Stimulated activated CD8-positive, alpha-beta memory T cell treated with anti-CD3 and anti-CD28 coated beads, Interleukin-7, amount 100 ng/mL, for 24 hours (primary cell): ENCODE measurements around the gene DDX23.
A peak's percentile ranks its signal among the peaks of the same experiment; 100 is the strongest.
"Not testable (repeated sequence)": the region's sequence is repeated elsewhere in the genome, so short reads cannot be mapped to it uniquely, and the experiment has no call there.

Source experiments
- DNase-seq: peaks from one replicate; pipeline ENCODE4 v3.0.0-alpha.2; 2020; ENCODE audit warnings: low read depth

Gene DDX23

DNA sequence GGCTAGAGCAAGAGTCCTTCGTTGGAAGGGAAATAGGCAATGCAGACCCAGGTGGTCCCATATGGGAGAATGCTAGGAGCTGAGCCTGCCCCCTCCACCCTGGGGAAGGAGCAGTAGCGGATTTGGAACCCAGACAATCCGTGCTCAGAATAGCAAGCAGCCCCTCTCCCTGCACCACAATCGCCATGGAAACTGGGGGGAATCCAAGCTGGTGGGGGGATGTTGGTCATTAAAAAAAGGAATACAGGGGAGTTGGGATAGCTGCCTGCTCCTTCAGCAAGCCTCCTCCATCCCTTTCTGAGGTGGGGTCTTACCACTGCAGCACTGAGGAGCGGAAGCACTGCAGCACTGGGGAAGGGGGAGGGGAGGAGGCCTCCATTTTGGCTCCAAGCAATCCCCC is 10.8 kb upstream of the DDX23 start:
- no peak for DNase-seq

DNA sequence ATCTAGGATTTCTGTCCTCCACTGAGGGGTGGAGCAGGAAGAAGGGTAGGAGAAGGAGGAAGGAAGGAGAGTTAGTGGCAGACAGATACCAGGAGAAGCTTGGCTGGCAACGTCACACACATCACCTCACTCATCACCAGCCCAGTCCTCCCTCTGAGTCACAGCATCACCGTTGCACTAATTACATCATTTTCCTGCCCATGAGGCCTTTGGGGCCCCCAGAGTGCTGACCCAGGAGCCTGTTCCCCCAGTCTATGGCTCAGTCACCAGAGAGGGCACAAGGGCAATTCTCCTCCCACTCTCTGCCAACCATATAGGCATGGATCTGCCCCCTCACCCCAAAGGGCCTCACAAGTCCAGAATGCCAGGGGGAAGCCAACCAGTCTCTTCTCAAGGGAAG is 9.1 kb upstream of the DDX23 start:
- DNase-seq = no peak

DNA sequence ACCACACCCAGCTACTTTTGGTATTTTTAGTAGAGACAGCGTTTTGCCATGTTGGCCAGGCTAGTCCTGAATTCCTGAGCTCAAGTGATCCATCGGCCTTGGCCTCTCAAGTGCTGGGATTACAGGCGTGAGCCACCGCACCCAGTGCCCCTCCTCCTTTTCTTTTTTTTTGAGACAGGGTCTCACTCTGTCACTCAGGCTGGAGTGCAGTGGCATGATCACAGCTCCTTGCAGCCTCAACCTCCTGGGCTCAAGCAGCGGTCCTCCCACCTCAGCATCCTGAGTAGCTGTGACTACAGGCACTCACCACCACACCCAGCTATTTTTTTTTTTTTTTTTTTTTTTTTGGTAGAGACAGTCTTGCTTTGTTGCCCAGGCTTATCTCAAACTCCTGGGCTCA is 8.3 kb upstream of the DDX23 start:
- DNase-seq = not testable (repeated sequence)

DNA sequence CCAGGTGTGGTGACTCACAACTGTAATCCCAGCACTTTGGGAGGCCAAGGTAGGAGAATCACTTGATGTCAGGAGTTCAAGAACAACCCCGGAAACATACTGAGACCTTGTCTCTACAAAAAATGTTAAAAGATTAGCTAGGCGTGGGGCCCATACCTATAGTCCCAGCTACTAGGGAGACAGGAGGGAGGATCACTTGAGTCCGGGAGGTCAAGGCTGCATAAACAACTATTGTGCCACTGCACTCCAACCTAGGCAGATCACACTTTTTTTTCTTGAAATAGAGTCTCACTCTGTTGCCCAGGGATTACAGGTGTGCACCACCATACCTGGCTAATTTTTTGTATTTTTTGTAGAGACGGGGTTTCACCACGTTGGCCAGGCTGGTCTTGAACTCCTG is 7.6 kb upstream of the DDX23 start:
- DNase-seq = no peak

DNA sequence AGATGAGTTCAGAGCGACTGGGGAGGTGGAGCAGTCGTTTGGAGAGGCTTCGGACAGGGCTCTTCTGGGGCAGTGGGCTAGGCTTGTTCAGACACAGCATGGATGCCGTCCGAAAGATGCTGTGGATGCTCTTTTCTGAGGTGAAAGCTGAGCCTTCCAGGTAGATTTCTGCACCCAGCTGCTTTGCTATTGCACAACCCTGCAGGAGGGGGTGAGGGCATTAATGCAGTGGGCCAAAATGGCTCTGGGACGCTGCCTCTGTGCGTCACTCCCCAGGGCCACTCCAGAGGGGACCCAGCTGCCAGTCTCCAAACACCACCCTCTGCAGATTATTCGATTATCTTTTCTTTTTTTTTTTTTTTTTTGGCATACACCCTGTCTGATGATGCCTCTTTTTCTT is 6.1 kb upstream of the DDX23 start:
- DNase-seq = no peak

DNA sequence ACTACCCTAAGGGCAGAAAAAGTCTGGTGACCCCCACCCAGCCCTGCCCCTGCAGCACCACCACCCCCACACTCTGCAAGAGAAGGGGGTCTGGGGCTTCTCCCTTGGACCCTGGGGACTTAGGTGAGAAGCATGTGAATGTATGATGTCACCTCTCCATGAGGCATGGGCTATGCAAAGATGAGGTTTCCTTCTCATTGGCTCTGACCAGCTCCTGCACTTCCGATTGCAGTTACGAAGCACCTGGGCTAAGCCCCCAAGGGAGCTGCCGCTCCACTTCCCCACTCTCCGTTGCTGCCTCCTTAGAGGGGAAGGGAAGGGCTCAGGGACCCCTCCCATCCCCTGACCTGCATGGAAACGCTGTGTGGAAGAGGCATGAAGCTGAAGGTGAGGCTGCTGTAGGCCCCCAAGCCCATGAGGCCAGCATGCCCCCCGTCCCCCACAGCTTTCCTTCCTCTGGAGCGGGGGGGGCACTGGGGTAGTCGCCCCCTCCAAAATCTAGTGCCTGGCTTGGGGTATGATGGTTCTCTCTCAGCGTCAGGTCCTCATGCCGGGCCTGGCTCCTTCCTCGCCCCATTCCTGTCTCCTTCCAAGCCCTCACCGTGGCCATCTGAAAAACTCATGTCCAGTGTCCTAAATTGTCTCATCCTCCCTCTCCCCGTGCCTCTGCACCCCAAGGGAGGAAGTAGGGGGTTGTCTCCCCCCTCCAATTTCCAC is 5.5 kb upstream of the DDX23 start:
- no peak for DNase-seq

DNA sequence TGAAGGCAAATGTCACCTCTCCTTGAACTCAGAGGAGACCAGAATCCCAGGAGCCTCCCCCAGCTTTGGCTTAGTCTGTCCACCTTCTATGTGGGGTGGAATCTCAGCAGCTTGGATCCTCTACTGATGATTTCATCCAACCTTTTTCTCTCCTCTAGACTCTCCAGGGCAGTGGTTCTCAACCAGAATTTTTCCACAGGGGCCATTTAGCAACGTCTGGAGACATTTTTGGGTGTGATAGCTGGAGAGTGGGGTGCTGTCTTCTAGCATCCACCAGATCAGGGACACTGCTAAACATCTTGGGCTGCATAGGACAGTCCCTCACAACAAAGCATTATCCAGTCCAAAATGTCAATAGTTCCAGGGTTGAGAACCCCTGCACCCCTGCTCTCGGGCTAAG is 4.4 kb upstream of the DDX23 start:
- DNase-seq = no peak

DNA sequence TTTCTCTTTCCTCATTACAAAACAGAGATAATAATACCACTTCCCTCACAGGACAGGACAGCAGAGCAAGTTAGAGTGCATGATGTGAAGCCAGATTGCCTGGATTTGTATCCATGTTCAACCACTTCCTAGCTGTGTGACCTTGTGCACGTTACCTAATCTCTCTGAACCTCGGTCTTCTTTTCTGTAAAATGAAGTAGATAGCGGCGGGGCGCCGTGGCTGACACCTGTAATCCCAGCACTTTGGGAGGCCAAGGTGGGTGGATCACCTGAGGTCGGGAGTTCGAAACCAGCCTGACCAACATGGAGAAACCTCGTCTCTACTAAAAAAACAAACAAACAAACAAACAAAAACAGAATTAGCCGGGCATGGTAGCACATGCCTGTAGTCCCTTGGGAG is 3.0 kb upstream of the DDX23 start:
- DNase-seq = not testable (repeated sequence)

DNA sequence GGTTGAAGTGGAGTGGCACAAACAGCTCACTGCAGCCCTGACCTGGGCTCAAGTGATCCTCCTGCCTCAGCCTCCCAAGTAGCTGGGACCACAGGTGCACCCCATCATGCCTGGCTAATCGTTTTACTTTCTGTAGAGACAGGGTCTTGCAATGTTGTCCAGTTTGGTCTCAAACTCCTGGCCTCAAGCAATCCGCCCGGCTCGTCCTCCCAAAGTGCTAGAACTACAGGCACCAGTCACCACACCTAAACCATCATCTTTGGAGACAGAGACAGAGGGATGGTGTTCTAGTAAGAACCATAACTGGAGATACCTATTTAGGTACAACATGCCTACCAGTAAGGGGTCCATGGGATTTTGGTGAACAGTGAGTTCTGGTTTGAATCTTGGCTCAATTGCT is 2.5 kb upstream of the DDX23 start:
- DNase-seq = no peak

DNA sequence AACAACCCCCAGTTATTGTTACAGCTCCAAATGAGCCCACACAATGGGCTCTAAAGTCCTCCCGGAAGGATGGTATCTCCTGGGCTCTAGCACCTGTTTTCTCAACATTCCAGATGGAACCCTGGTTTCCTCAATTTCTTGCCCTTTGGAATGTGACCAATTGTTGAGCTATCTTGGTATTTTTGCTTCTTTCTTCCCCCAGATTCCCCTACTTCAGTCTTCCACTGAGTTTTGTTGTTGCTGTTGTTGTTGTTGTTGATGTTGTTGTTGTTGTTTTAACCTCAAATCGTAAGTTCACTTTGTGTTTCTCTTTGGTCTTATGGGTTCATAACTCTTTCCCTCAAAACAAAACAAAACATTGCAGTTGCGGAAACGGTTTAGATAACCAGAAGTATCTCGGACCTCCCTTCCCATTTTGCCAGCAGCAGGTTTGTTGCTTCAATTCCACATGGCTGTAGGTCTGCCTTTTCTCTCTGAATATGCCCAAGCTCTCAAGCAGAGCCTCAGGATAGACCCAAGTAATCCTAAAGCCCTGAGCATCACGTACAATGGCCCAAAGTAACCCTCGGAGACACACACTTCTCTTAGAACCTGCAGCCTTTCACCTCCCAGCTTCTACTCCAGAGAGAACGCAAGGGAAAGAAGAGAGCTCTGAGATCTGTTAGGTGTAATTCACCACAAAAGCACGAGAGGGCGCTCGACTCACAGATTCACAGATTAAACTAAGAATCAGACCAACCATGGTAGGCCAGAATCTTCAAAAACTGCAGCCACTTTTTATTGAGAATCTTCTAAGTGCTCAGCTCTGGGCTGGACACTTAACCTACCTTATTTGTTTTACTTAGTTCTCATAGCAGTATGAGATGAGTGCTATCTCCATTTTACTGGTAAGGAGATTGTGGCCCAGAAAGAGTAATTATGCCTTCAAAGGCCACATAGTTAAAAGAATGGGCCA is 1.0 kb upstream of the DDX23 start:
- peak; percentile 77 for DNase-seq

DNA sequence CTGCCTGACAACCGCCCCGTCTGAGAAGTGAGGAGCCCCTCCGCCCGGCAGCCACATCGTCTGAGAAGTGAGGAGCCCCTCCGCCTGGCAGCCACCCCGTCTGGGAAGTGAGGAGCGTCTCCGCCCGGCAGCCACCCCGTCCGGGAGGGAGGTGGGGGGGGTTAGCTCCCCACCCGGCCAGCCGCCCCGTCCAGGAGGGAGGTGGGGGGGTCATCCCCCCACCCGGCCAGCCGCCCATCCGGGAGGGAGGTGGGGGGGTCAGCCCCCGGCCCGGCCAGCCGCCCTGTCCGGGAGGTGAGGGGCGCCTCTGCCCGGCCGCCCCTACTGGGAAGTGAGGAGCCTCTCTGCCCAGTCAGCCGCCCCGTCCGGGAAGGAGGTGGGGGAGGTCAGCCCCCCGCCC is 9.9 kb downstream of the DDX23 start:
- not testable (repeated sequence) for DNase-seq

DNA sequence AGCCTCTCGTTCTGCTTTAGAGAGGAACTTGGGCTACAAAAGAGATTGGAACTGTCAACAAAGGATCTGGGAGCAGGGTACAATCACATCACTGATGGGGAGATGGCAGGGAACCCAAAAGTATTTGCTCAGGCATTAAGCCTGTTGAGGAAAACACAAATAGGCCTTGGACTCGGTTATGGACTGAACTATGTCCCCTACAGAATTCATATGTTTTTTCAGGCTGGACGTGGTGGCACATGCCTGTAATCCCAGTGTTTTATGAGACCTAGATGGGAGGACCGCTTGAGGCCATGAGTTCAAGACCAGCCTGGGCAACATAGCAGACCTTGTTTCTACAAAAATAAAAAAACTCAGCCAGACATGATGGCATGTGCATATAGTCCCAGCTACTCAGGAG is 13.9 kb downstream of the DDX23 start:
- DNase-seq = no peak

DNA sequence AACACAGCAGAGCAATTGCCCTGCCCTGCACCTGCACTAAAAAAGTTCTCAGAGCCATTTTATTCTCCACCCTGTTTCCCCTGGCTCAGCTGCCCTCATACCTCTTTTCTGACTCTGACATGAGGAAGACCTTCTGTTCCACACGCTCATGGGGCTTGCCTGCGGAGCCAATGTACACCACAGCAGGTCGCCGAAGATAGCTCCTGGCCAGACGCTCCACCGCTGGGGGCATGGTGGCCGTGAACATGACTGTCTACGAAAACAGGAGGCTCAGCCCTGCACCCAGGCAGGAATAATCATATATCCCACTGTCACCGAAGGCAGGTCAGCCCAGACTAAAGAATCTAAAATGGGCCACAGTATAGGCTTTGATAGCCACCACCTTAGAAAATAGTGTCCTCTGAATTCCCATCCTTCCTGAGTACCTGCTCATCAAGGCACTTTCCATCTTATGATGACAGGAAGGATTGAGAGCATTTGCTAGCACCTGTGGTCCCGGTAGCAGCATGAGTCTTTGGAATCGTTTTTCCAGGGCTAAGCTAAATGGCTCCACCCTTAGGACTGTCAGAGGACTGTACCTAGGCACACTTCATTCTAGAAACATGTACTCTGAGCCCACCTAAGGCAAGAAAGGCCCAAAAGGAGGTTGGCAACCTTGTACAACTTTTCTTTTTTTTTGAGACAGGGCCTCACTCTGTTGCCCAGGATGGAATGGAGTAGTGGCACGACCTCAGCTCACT is 19.5 kb downstream of the DDX23 start:
- DNase-seq = no peak

DNA sequence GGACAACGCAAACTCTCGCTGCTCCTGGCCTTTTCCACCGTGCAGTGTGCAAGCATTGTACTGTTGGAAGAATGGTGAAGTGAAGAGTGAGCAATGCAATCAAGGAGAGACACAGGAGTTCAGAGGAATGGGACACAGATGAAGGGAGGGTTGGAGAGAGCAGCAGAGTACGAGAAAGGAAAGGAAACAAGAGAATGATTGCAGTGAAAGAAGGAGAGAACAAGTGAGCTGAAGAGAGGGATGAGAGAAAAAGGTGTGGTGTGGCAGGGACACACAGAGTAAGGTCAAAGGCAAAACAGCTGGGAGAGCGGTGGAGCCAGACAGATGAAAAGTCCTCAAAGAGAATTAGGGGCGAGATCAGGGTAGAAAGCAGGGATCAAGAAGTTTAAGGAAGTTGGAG is 20.7 kb downstream of the DDX23 start:
- DNase-seq = no peak

DNA sequence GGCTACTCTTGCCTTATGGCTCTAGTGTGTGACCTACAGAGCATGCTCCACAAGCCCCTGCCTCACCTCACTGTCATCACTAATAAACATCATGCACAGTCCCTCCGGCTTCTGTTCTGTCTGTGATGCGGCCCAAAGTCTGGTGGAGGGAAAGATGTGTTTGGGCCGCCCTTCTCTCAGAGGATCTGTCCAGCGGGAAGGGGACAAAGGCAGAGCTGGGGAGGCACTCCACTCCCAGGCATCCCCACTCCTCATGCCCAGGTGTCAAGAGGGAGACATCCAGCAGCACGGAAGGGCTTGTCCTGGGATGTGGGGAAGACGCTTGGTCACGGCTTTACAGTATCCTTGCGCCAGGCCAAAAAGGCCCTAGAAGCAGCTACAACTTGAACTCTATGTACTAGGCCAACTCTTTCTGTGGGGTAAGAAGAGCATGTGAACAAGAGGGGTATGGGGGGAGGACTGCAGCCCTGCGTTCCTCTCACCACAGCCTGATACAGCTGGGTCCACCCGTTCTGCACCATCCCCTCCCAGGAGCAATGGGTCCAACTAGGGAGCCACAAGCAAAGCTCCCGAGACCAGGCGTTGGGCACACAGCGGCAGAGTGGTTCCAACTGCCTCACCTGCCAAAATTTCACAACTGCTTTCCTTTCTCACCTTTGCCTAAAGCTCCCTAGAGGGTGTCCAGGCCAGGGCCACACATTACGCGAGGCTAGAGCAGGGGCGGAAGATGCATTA is 23.0 kb downstream of the DDX23 start:
- no peak for DNase-seq

DNA sequence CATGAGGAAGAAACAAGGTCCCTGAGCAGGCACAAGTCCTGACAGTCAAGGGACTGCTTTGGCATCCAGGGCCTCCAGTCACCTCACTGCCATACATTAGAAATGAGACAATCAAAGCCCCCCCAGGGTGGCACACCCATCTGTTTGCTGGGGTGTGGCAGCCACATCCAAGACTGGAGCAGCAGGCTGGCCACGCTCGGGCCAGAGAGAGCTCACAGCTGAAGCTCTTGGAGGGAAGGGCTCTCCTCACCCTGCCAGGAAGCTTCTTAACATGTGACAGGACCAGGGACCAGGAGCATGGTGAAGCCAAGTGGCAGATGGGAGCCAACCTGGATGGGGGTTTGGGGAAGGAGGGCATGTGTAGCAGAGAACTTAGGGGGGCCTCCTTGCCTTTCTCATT is 23.7 kb downstream of the DDX23 start:
- DNase-seq = no peak

DNA sequence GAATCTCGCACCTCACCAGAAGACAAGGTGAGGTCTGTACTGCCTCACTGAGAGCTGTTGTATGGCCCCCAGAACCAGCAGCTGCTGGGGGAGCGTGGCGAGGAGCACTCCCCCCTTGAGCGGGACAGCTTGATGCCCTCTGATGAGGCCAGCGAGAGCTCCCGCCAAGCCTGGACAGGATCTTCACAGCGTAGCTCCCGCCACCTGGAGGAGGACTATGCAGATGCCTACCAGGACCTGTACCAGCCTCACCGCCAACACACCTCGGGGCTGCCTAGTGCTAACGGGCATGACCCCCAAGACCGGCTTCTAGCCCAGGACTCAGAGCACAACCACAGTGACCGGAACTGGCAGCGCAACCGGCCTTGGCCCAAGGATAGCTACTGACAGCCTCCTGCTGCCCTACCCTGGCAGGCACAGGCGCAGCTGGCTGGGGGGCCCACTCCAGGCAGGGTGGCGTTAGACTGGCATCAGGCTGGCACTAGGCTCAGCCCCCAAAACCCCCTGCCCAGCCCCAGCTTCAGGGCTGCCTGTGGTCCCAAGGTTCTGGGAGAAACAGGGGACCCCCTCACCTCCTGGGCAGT is 24.4 kb downstream of the DDX23 start:
- DNase-seq = no peak

DNA sequence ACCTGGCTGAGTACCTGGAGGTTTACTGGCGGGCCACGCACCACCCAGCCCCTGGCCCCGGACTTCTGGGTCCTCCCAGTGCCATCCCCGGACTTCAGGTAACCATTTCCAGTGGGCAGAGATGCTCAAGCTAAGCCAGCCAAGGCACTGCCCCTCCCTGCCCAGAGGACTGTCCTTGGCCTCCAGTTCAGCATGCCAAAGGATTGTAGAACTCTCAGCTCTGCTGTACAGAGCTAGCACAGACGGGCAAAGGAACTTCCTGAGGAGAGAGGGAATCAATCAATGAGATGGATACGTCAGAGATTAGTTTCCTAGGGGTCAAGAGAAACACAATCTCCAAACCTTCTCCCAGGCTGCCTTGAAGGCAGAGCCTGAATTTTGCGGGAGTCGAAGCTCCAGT is 24.9 kb downstream of the DDX23 start:
- no peak for DNase-seq

DNA sequence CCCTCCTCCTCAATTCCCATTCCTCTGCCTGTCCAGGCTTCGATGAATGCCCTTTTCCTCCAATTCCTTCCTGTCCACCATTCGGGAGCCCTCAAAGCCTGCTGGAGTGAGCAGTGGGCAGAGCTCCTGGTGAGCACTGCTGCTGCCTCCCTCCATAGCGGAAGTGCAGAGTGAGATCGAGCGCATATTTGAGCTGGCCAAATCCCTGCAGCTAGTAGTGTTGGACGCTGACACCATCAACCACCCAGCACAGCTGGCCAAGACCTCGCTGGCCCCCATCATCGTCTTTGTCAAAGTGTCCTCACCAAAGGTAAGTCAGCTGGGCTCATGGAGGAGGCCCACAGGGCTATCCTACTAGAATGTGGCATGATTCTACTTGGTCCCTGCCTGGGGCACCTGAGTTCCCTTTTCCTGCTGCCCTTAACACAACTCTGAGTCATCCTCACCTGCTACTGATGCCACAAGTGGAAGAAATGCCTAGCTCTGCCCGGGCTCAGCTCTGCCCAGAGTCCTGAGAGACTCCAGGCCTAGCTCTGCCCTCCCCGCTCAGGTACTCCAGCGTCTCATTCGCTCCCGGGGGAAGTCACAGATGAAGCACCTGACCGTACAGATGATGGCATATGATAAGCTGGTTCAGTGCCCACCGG is 25.6 kb downstream of the DDX23 start:
- no peak for DNase-seq

DNA sequence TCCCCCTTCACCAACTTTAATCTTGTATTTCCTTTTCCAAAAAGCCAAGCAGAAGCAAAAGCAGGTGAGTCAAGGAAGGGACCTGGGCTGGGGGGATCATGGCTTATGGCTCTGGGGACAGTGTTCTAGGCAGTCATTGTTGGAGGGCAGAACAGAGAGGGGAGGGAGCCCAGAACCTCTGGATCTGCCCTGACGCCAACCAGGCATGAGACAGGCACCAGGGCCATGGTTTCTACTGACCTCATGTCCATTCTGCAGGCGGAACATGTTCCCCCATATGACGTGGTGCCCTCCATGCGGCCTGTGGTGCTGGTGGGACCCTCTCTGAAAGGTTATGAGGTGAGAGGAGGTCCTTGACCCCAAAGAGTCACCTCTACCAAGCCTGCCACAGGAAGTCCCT is 27.1 kb downstream of the DDX23 start:
- no peak for DNase-seq

DNA sequence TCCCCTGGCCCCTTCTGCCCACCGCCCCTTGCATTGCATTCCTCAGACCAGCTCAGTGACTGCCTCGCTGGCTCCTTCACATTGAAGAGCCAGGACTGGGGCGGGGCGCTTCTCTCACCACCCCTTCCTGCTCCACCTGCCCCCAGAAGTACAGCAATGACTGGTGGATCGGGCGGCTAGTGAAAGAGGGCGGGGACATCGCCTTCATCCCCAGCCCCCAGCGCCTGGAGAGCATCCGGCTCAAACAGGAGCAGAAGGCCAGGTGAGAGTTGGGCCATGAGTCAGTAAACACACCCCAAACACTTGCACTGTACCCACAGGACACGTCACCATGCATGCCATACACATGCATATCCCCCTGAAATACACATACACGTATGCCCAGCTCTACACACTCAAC is 27.9 kb downstream of the DDX23 start:
- DNase-seq = no peak
